A673 (cell line): ENCODE measurements around the gene ZNF445. TPM values are rescaled to one million over a fixed set of nuclear protein-coding genes. Genes with fewer than 3 reads are reported as not detected.
"Not testable (repeated sequence)": the region's sequence is repeated elsewhere in the genome, so short reads cannot be mapped to it uniquely, and the experiment has no call there.

Source experiments
- BruUV-seq: library from RNA; stranded (reverse); fragments of 400-500 nt; replicated peaks from 2 replicates; lab custom pipeline; 2021; lab: Mats Ljungman, UMichigan
- CTCF ChIA-PET: fragments of 300-600 bp; sonication (Branson Sonifier 250); formaldehyde crosslinking; loops from one replicate; lab custom pipeline; 2022; ENCODE audit warnings: antibody characterized with exemption; lab: Charles Lee
- POLR2A ChIA-PET: fragments of 300-600 bp; sonication (Branson Sonifier 250); formaldehyde crosslinking; loops from one replicate; lab custom pipeline; 2022; ENCODE audit warnings: antibody characterized with exemption; ENCODE audit not compliant: low non-redundant PET; lab: Charles Lee
- DNase-seq: peaks from one replicate; pipeline ENCODE4 v3.0.0-alpha.2; 2015; ENCODE audit warnings: low spot score
- H3K27ac ChIP-seq: fragments of 200-600 bp; sonication (generic); 2 replicates; pipeline ENCODE4 v1.5.1; 2016; ENCODE audit warnings: mixed run types, low read depth, mild to moderate bottlenecking, mixed read lengths, antibody characterized with exemption, low read length; ENCODE audit not compliant: poor library complexity, severe bottlenecking
- H3K27me3 ChIP-seq: fragments of 200-600 bp; sonication (generic); replicated peaks from 2 replicates; pipeline ENCODE4 v1.6.1; 2017; ENCODE audit warnings: mixed run types, low read depth, mild to moderate bottlenecking, mixed read lengths, antibody characterized with exemption, low read length; ENCODE audit not compliant: insufficient read depth, poor library complexity
- H3K36me3 ChIP-seq: fragments of 200-600 bp; sonication (generic); 2 replicates; pipeline ENCODE4 v1.6.1; 2016; ENCODE audit warnings: mixed run types, mild to moderate bottlenecking, mixed read lengths, antibody characterized with exemption, low read length; ENCODE audit not compliant: insufficient read depth, poor library complexity, severe bottlenecking
- H3K4me1 ChIP-seq: fragments of 200-600 bp; sonication (generic); 2 replicates; pipeline ENCODE4 v1.6.1; 2017; ENCODE audit warnings: mixed run types, mild to moderate bottlenecking, mixed read lengths, antibody characterized with exemption, low read length; ENCODE audit not compliant: insufficient read depth, poor library complexity, severe bottlenecking
- H3K4me3 ChIP-seq: fragments of 200-600 bp; sonication (generic); 2 replicates; pipeline ENCODE4 v1.5.1; 2016; ENCODE audit warnings: low read depth, mixed run types, mild to moderate bottlenecking, mixed read lengths, low read length; ENCODE audit not compliant: poor library complexity, severe bottlenecking
- H3K9me3 ChIP-seq: fragments of 200-600 bp; sonication (generic); 2 replicates; pipeline ENCODE4 v1.6.1; 2016; ENCODE audit warnings: mixed run types, low read depth, mild to moderate bottlenecking, mixed read lengths, antibody characterized with exemption, low read length; ENCODE audit not compliant: poor library complexity, severe bottlenecking
- CTCF ChIP-seq: fragments of 300-800, 200-600 bp; sonication (generic); conservative IDR thresholded peaks from 2 replicates; pipeline ENCODE4 v1.5.1; 2017; ENCODE audit warnings: low read depth, mild to moderate bottlenecking, antibody characterized with exemption, low read length, moderate library complexity, mixed read lengths
- EZH2 ChIP-seq: fragments of 200-600 bp; sonication (generic); IDR thresholded peaks from 2 replicates; pipeline ENCODE4 v1.6.1; 2017; ENCODE audit warnings: borderline replicate concordance, low read depth, mild to moderate bottlenecking, mixed read lengths, antibody characterized with exemption, low read length; ENCODE audit not compliant: poor library complexity, severe bottlenecking
- intact Hi-C: fragments of 100-400 bp; cut with micrococcal nuclease; formaldehyde crosslinking; loops from one replicate; pipeline ENCODE4 v1.10.0; 2022; ENCODE audit not compliant: unreplicated experiment
- total RNA-seq: library from RNA; stranded (reverse); gene quantifications from 2 replicates; pipeline ENCODE4 v1.2.3, GENCODE V29; 2021

Gene ZNF445
- total RNA-seq, 1 experiment from 2014 or later: 18.6 TPM

- intact Hi-C loops: no loop called here
- no peak overlapping the region for H3K4me3 ChIP-seq
- peaks cover 5% of the 10 kb centered on the region for H3K9me3 ChIP-seq
- no peaks in the 10 kb centered on the region for H3K4me1 ChIP-seq
- POLR2A ChIA-PET: no interaction called here
- TF ChIP-seq EZH2: no peak
- no peak for TF ChIP-seq CTCF
- DNase-seq: no peak
- H3K27me3 ChIP-seq: no peaks in the 10 kb centered on the region
- H3K27ac ChIP-seq: no peak overlapping the region
- BruUV-seq: no TSS peak
- CTCF ChIA-PET: no interaction called here
- H3K36me3 ChIP-seq: peaks cover 8% of the 10 kb centered on the region
These were observed 27.1 kb upstream of the ZNF445 start for GRCh38 chr3:44504566-44504965.

GRCh38 chr3:44503178-44503577 is 25.7 kb upstream of the ZNF445 start:
- BruUV-seq, H3K4me1 ChIP-seq, intact Hi-C loops, H3K27ac ChIP-seq, H3K9me3 ChIP-seq, POLR2A ChIA-PET, DNase-seq, H3K27me3 ChIP-seq, CTCF ChIA-PET, H3K4me3 ChIP-seq, H3K36me3 ChIP-seq: not testable (repeated sequence)

GRCh38 chr3:44501971-44502370 is 24.5 kb upstream of the ZNF445 start:
- intact Hi-C loops: no loop called here
- H3K36me3 ChIP-seq: peaks cover 9% of the 10 kb centered on the region
- no peak for DNase-seq
- ChIA-PET CTCF (no interaction called here), POLR2A (no interaction called here)
- no peaks in the 10 kb centered on the region for H3K27me3 ChIP-seq
- no peak overlapping the region for H3K4me3 ChIP-seq
- H3K27ac ChIP-seq: no peak overlapping the region
- no TSS peak for BruUV-seq
- no peaks in the 10 kb centered on the region for H3K4me1 ChIP-seq
- TF ChIP-seq CTCF (no peak), EZH2 (no peak)
- peaks cover 5% of the 10 kb centered on the region for H3K9me3 ChIP-seq

GRCh38 chr3:44499899-44500168 is 22.4 kb upstream of the ZNF445 start:
- DNase-seq, POLR2A ChIA-PET, intact Hi-C loops, H3K4me1 ChIP-seq, CTCF ChIA-PET, H3K36me3 ChIP-seq, H3K4me3 ChIP-seq, H3K27me3 ChIP-seq, H3K9me3 ChIP-seq, H3K27ac ChIP-seq, BruUV-seq: not testable (repeated sequence)
